ENCODE data around the gene KIF1C. TPM values are rescaled to one million over a fixed set of nuclear protein-coding genes. Genes with fewer than 3 reads are reported as not detected.

Gene KIF1C
- total RNA-seq, 4 donors from 2014 or later = 327 to 543 (median 393) TPM

DNA sequence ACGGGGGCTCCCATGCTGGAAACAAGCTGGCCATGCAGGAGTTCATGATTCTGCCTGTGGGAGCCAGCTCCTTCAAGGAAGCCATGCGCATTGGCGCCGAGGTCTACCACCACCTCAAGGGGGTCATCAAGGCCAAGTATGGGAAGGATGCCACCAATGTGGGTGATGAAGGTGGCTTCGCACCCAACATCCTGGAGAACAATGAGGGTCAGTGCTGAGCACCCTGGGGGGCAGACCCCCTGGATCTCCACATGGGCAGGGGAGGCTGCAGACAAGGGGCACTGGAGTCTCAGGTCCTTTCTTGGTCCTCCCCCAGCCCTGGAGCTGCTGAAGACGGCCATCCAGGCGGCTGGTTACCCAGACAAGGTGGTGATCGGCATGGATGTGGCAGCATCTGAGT lies 42.7 kb upstream of the KIF1C start:
- Histone ChIP-seq H3K27ac (peak overlapping the region; percentile 96 to 100 (median 98)), H3K4me1 (peaks cover 48 to 68% of the 10 kb centered on the region in 2 donors), H3K4me3 (no peak overlapping the region), H3K36me3 (peaks cover 0 to 18% of the 10 kb centered on the region in 2 donors), H3K9me3 (no peaks in the 10 kb centered on the region), H3K27me3 (no peaks in the 10 kb centered on the region)
- TF ChIP-seq POLR2A (IDR thresholded peaks at IDR 0.05) (no peak), CTCF (IDR thresholded peaks at IDR 0.05 in 4 of 5, conservative IDR thresholded peaks at IDR 0.05 in 1 of 5) (no peak)
- intact Hi-C loops (cut with DNase I; ENCODE audit: low total_unique reads) (no loop called here), in situ Hi-C loops (cut with MboI; ENCODE audit: low sequenced_read_pairs in 4 of 4) (no loop called here)
- ATAC-seq (no peak), DNase-seq (no peak)

GRCh38 chr17:4956493-4957061 lies 41.2 kb upstream of the KIF1C start:
- ATAC-seq = no peak

GRCh38 chr17:4958102-4958501 lies 39.6 kb upstream of the KIF1C start:
- H3K27ac ChIP-seq = peak overlapping the region; percentile 45 to 100 (median 64)
- peak in 1 of 2 donors; percentile 63 for DNase-seq
- no peaks in the 10 kb centered on the region for H3K9me3 ChIP-seq
- peak in 1 of 2 donors; percentile 57 for ATAC-seq
- intact Hi-C loops (cut with DNase I; ENCODE audit: low total_unique reads) = no loop called here
- H3K36me3 ChIP-seq = peaks cover 0 to 29% of the 10 kb centered on the region in 2 donors
- in situ Hi-C loops (cut with MboI; ENCODE audit: low sequenced_read_pairs in 4 of 4) = no loop called here
- TF ChIP-seq POLR2A (IDR thresholded peaks at IDR 0.05) (no peak), CTCF (IDR thresholded peaks at IDR 0.05 in 4 of 5, conservative IDR thresholded peaks at IDR 0.05 in 1 of 5) (no peak)
- H3K4me3 ChIP-seq = no peak overlapping the region
- no peaks in the 10 kb centered on the region for H3K27me3 ChIP-seq
- peaks cover 23 to 41% of the 10 kb centered on the region in 2 donors for H3K4me1 ChIP-seq

More at GRCh38 chr17:4956493-4957061, 41.2 kb upstream of the KIF1C start:
- DNase-seq = no peak
- Histone ChIP-seq H3K36me3 (peaks cover 0 to 29% of the 10 kb centered on the region in 2 donors), H3K9me3 (no peaks in the 10 kb centered on the region), H3K27me3 (no peaks in the 10 kb centered on the region), H3K27ac (peak overlapping the region; percentile 96 to 100 (median 98)), H3K4me1 (peaks cover 34 to 53% of the 10 kb centered on the region in 2 donors), H3K4me3 (no peak overlapping the region)
- intact Hi-C loops (cut with DNase I; ENCODE audit: low total_unique reads) (no loop called here), in situ Hi-C loops (cut with MboI; ENCODE audit: low sequenced_read_pairs in 4 of 4) (no loop called here)
- TF ChIP-seq POLR2A (IDR thresholded peaks at IDR 0.05) (no peak), CTCF (IDR thresholded peaks at IDR 0.05 in 4 of 5, conservative IDR thresholded peaks at IDR 0.05 in 1 of 5) (peak in 2 of 5 experiments; percentile 16 to 37)

GRCh38 chr17:4959261-4959965 lies 38.3 kb upstream of the KIF1C start:
- intact Hi-C loops (cut with DNase I; ENCODE audit: low total_unique reads) (no loop called here), in situ Hi-C loops (cut with MboI; ENCODE audit: low sequenced_read_pairs in 4 of 4) (no loop called here)
- Histone ChIP-seq H3K27ac (peak overlapping the region; percentile 45 to 100 (median 64)), H3K4me3 (no peak overlapping the region), H3K9me3 (no peaks in the 10 kb centered on the region), H3K36me3 (peaks cover 0 to 23% of the 10 kb centered on the region in 2 donors), H3K4me1 (peaks cover 10 to 29% of the 10 kb centered on the region in 2 donors), H3K27me3 (no peaks in the 10 kb centered on the region)
- ATAC-seq (peak in 1 of 2 donors; percentile 31), DNase-seq (no peak)
- TF ChIP-seq POLR2A (IDR thresholded peaks at IDR 0.05) = no peak
- TF ChIP-seq CTCF (IDR thresholded peaks at IDR 0.05 in 4 of 5, conservative IDR thresholded peaks at IDR 0.05 in 1 of 5) = no peak

Measured in gastrocnemius medialis (tissue), 4 donors.